Measurements from ENCODE around the gene GJA5. TPM values are rescaled to one million over a fixed set of nuclear protein-coding genes. Genes with fewer than 3 reads are reported as not detected.

GJA5 gene
- total RNA-seq, 1 donor from 2014 or later = 0.27 TPM

DNA sequence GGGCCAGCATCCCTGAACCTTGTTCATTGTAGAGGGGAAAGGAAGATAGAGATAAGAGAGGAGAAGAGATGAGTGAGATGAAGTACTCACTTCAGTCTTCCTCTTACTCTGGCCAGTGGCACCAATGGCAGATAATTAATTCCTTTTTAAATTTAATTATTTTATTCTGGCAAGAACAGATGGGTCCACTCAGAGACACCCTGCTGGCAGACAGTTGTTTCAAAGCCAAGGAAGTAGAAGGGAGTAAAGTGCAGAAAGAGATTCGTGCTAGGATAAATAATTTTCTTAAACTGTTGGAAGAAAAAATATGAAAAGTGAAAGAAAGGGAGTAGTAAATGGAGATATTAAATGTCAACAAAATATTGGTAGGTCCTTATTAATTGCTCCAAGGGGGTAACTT is 7.7 kb upstream of the GJA5 start:
- Histone ChIP-seq H3K4me2 (ENCODE audit: low read length) (no peak overlapping the region), H3K27ac (ENCODE audit: low read depth, low read length) (no peak overlapping the region), H3K4me3 (ENCODE audit: insufficient read depth, low read depth, low read length) (no peak overlapping the region), H2AFZ (ENCODE audit: low read depth, low read length) (no peak overlapping the region), H3K27me3 (ENCODE audit: insufficient read depth, low read length) (no peaks in the 10 kb centered on the region), H4K20me1 (ENCODE audit: insufficient read depth, low read length) (no peaks in the 10 kb centered on the region), H3K4me1 (ENCODE audit: insufficient read depth, low read length) (no peaks in the 10 kb centered on the region), H3K9ac (ENCODE audit: low read length) (no peak overlapping the region), H3K36me3 (ENCODE audit: insufficient read depth, low read length) (no peaks in the 10 kb centered on the region), H3K9me3 (ENCODE audit: insufficient read depth, low read depth, low read length) (no peaks in the 10 kb centered on the region), H3K79me2 (ENCODE audit: insufficient read depth, low read length) (no peaks in the 10 kb centered on the region)
- H3K4me3 Mint-ChIP-seq (ENCODE audit: unreplicated experiment) = no peak overlapping the region
- no peak for TF ChIP-seq CTCF (IDR thresholded peaks at IDR 0.05; ENCODE audit: insufficient read depth, low read depth, low read length)
- no peak for TF ChIP-seq EZH2 (IDR thresholded peaks at IDR 0.05; ENCODE audit: insufficient read depth, low read length)
- H3K9me3 Mint-ChIP-seq (ENCODE audit: unreplicated experiment) = no peaks in the 10 kb centered on the region
- H3K27me3 Mint-ChIP-seq (ENCODE audit: low read depth, unreplicated experiment) = no peaks in the 10 kb centered on the region
- H3K36me3 Mint-ChIP-seq (ENCODE audit: low read depth, unreplicated experiment) = no peaks in the 10 kb centered on the region
- H3K27ac Mint-ChIP-seq (ENCODE audit: unreplicated experiment) = no peak overlapping the region
- DNase-seq (ENCODE audit: low read depth) (no peak), FAIRE-seq (no peak)
- H3K4me1 Mint-ChIP-seq (ENCODE audit: low read depth, unreplicated experiment) = peaks cover 12% of the 10 kb centered on the region

DNA sequence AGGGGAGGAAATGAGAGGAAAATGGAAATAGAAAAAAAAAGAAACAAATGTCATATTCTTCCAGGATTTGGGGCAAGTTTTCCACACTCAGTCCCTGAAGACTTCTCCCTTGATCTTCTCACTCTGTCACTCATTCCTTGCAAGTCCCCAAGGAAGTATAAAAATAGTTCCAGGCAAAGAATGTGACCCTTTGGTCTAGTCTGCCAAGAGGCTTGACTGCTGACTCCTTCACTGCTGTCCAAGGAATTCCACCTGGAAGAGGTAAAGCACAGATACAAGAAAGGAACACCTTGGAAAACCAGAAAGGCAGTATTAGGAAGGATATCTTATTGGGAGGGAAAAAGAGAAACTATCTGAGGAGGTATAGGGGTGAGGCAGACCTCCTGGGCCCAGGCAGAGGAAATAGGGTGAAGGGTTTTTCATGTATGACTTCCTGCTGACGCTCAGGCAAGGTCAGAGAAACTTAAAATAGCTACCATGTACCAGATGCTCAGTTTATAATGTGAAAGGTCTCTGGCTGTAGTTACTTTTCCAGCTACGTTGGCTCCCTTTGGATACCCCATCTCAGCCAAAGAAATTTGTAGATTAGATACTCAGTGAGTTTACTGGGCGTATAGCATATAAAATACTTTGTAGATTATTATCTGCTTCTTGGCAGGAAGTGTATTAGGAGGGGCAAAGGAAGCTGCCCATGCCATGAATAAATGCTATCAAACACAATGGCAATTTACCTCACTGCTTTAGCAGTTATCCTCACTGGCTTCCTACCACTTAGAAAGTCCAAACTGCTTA is 2.0 kb upstream of the GJA5 start:
- peaks cover 19% of the 10 kb centered on the region for H3K4me1 Mint-ChIP-seq (ENCODE audit: low read depth, unreplicated experiment)

More for the DNA sequence above, 2.0 kb upstream of the GJA5 start:
- Histone ChIP-seq H3K27ac (ENCODE audit: low read depth, low read length) (no peak overlapping the region), H3K4me1 (ENCODE audit: insufficient read depth, low read length) (no peaks in the 10 kb centered on the region), H3K27me3 (ENCODE audit: insufficient read depth, low read length) (no peaks in the 10 kb centered on the region), H3K36me3 (ENCODE audit: insufficient read depth, low read length) (no peaks in the 10 kb centered on the region), H4K20me1 (ENCODE audit: insufficient read depth, low read length) (no peaks in the 10 kb centered on the region), H2AFZ (ENCODE audit: low read depth, low read length) (no peak overlapping the region), H3K79me2 (ENCODE audit: insufficient read depth, low read length) (no peaks in the 10 kb centered on the region), H3K4me2 (ENCODE audit: low read length) (no peak overlapping the region), H3K4me3 (ENCODE audit: insufficient read depth, low read depth, low read length) (no peak overlapping the region), H3K9ac (ENCODE audit: low read length) (no peak overlapping the region), H3K9me3 (ENCODE audit: insufficient read depth, low read depth, low read length) (no peaks in the 10 kb centered on the region)
- no peak overlapping the region for H3K4me3 Mint-ChIP-seq (ENCODE audit: unreplicated experiment)
- FAIRE-seq = no peak
- peaks cover 8% of the 10 kb centered on the region for H3K27me3 Mint-ChIP-seq (ENCODE audit: low read depth, unreplicated experiment)
- DNase-seq (ENCODE audit: low read depth) = no peak
- H3K27ac Mint-ChIP-seq (ENCODE audit: unreplicated experiment) = no peak overlapping the region
- H3K9me3 Mint-ChIP-seq (ENCODE audit: unreplicated experiment) = no peaks in the 10 kb centered on the region
- no peaks in the 10 kb centered on the region for H3K36me3 Mint-ChIP-seq (ENCODE audit: low read depth, unreplicated experiment)
- TF ChIP-seq EZH2 (IDR thresholded peaks at IDR 0.05; ENCODE audit: insufficient read depth, low read length) = no peak
- TF ChIP-seq CTCF (IDR thresholded peaks at IDR 0.05; ENCODE audit: insufficient read depth, low read depth, low read length) = no peak

All from astrocyte (in vitro differentiated cells and primary cell).